ENCODE measurements around the gene MACF1. TPM values are rescaled to one million over a fixed set of nuclear protein-coding genes. Genes with fewer than 3 reads are reported as not detected.
"Not testable (repeated sequence)": the region's sequence is repeated elsewhere in the genome, so short reads cannot be mapped to it uniquely, and the experiment has no call there.

The MACF1 gene
- total RNA-seq, 1 experiment from 2014 or later = 190 TPM

- not testable (repeated sequence) for H2AK5ac ChIP-seq (ENCODE audit: insufficient read length, low read length); H3K23me2 ChIP-seq (ENCODE audit: insufficient read length, low read depth, low read length, poor library complexity, severe bottlenecking); H2BK15ac ChIP-seq (ENCODE audit: low read depth, low read length); H3K4me1 Mint-ChIP-seq; H3K9me3 Mint-ChIP-seq; H4K20me1 ChIP-seq (ENCODE audit: control insufficient read depth, insufficient read depth, insufficient read length); H2BK120ac ChIP-seq (ENCODE audit: low read depth, low read length, poor library complexity, severe bottlenecking); H2BK12ac ChIP-seq (ENCODE audit: insufficient read length, low read depth, low read length); H2BK20ac ChIP-seq (ENCODE audit: low read depth, low read length, poor library complexity, severe bottlenecking); H3K36me3 Mint-ChIP-seq (ENCODE audit: insufficient read depth in 1 of 3, low read depth in 3 of 3); H3K18ac ChIP-seq (ENCODE audit: insufficient read length, low read depth, low read length); H3K9ac ChIP-seq (ENCODE audit: extremely low read depth, insufficient read length, low read length); H4K8ac ChIP-seq (replicated peaks; ENCODE audit: insufficient read length, low read depth, low read length); H3K79me2 ChIP-seq (ENCODE audit: insufficient read depth, low read length); H3K27ac ChIP-seq (ENCODE audit: insufficient read length, low read depth, low read length); H4K5ac ChIP-seq (ENCODE audit: insufficient read length, low read depth, low read length); H3K56ac ChIP-seq (ENCODE audit: insufficient read length, low read depth, low read length); H3K4me3 Mint-ChIP-seq; H3K4me1 ChIP-seq (ENCODE audit: insufficient read depth, low read length); H3T11ph ChIP-seq (ENCODE audit: low read length); DNase-seq; H3K27ac Mint-ChIP-seq; H3K23ac ChIP-seq (ENCODE audit: insufficient read length, low read depth, low read length); H2AFZ ChIP-seq (ENCODE audit: low read length); H2BK5ac ChIP-seq (ENCODE audit: insufficient read length, low read length); H3K4ac ChIP-seq (ENCODE audit: low read depth, low read length); H3K79me1 ChIP-seq (ENCODE audit: insufficient read depth, low read depth, low read length, poor library complexity, severe bottlenecking); H4K91ac ChIP-seq (ENCODE audit: insufficient read length, low read depth, low read length); H3K27me3 ChIP-seq (ENCODE audit: insufficient read depth, low read length); H3K4me2 ChIP-seq (ENCODE audit: insufficient read depth, insufficient read length, low read length); H3K9me3 ChIP-seq (ENCODE audit: control insufficient read depth, low read depth, low read length)
- peaks cover 11% of the 10 kb centered on the region for H3K27me3 Mint-ChIP-seq (ENCODE audit: low read depth)
- H3K14ac ChIP-seq (ENCODE audit: insufficient read depth, low read length) = peak overlapping the region; percentile 65; the same call in 1 of the 2 replicates
- WGBS (ENCODE audit: extremely low coverage, insufficient read length, low lambda C conversion rate) = no CpG with 5 or more reads among the region's 46 CpGs
These were observed 310.2 kb downstream of the MACF1 start for GRCh38 chr1:39514710-39515124.

- H3K14ac ChIP-seq (ENCODE audit: insufficient read depth, low read length); H3K79me2 ChIP-seq (ENCODE audit: insufficient read depth, low read length); H2BK12ac ChIP-seq (ENCODE audit: insufficient read length, low read depth, low read length); H2BK20ac ChIP-seq (ENCODE audit: low read depth, low read length, poor library complexity, severe bottlenecking); H4K20me1 ChIP-seq (ENCODE audit: control insufficient read depth, insufficient read depth, insufficient read length); H2AFZ ChIP-seq (ENCODE audit: low read length); H3K9me3 Mint-ChIP-seq; H3T11ph ChIP-seq (ENCODE audit: low read length); H3K56ac ChIP-seq (ENCODE audit: insufficient read length, low read depth, low read length); H3K27ac ChIP-seq (ENCODE audit: insufficient read length, low read depth, low read length); H3K27ac Mint-ChIP-seq; H3K23ac ChIP-seq (ENCODE audit: insufficient read length, low read depth, low read length); H3K9ac ChIP-seq (ENCODE audit: extremely low read depth, insufficient read length, low read length); H3K23me2 ChIP-seq (ENCODE audit: insufficient read length, low read depth, low read length, poor library complexity, severe bottlenecking); H3K36me3 Mint-ChIP-seq (ENCODE audit: insufficient read depth in 1 of 3, low read depth in 3 of 3); H2AK5ac ChIP-seq (ENCODE audit: insufficient read length, low read length); H3K27me3 ChIP-seq (ENCODE audit: insufficient read depth, low read length); H3K18ac ChIP-seq (ENCODE audit: insufficient read length, low read depth, low read length); H4K8ac ChIP-seq (replicated peaks; ENCODE audit: insufficient read length, low read depth, low read length); H3K9me3 ChIP-seq (ENCODE audit: control insufficient read depth, low read depth, low read length); H2BK15ac ChIP-seq (ENCODE audit: low read depth, low read length); H3K4me1 ChIP-seq (ENCODE audit: insufficient read depth, low read length); H2BK5ac ChIP-seq (ENCODE audit: insufficient read length, low read length); H2BK120ac ChIP-seq (ENCODE audit: low read depth, low read length, poor library complexity, severe bottlenecking); H4K91ac ChIP-seq (ENCODE audit: insufficient read length, low read depth, low read length); H3K4me1 Mint-ChIP-seq; H4K5ac ChIP-seq (ENCODE audit: insufficient read length, low read depth, low read length); H3K4ac ChIP-seq (ENCODE audit: low read depth, low read length); DNase-seq; H3K79me1 ChIP-seq (ENCODE audit: insufficient read depth, low read depth, low read length, poor library complexity, severe bottlenecking): not testable (repeated sequence)
- Mint-ChIP-seq H3K27me3 (ENCODE audit: low read depth) (peaks cover 11% of the 10 kb centered on the region), H3K4me3 (peak overlapping the region; percentile 54 to 70; a peak in 4 of 5 replicates)
- no CpG with 5 or more reads among the region's 78 CpGs for WGBS (ENCODE audit: extremely low coverage, insufficient read length, low lambda C conversion rate)
- H3K4me2 ChIP-seq (ENCODE audit: insufficient read depth, insufficient read length, low read length) = peak overlapping the region; percentile 30
These were observed 310.9 kb downstream of the MACF1 start for GRCh38 chr1:39515131-39516086.
